HG03025 (cell line): Measurements from ENCODE around the gene KCNQ2.

ENCODE experiments used
- ATAC-seq: cut with Tn5 transposase; IDR thresholded peaks from one replicate; pipeline ENCODE4 v1.9.1; 2021; ENCODE audit warnings: mild to moderate bottlenecking, moderate library complexity; ENCODE audit not compliant: unreplicated experiment, low FRiP score

KCNQ2 gene

DNA sequence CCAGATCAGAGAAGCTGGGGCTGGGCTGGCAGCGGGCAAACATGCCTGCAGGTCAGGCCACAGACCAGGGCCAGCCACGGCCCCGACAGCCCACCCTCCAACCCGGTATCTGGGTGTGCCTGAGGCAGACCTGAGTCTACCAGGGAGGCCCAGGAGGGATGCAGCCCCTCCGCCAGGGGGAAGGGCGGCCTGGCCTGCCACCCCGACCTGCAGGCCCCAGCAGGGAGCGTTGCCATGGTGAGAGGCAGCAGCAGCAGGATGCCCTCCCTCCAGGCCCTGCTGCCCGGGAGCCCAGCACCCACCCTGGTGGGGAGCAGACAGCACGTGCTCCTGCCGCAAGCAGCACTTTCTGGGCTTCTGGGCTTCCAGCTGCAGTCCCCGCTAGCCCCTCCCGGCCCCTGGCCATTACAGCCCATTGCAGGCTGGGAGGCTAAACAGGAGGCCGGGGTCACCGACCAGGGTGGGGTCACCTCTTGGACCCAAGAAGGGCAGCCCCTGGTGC lies 30.3 kb upstream of the KCNQ2 start:
- no peak for ATAC-seq

DNA sequence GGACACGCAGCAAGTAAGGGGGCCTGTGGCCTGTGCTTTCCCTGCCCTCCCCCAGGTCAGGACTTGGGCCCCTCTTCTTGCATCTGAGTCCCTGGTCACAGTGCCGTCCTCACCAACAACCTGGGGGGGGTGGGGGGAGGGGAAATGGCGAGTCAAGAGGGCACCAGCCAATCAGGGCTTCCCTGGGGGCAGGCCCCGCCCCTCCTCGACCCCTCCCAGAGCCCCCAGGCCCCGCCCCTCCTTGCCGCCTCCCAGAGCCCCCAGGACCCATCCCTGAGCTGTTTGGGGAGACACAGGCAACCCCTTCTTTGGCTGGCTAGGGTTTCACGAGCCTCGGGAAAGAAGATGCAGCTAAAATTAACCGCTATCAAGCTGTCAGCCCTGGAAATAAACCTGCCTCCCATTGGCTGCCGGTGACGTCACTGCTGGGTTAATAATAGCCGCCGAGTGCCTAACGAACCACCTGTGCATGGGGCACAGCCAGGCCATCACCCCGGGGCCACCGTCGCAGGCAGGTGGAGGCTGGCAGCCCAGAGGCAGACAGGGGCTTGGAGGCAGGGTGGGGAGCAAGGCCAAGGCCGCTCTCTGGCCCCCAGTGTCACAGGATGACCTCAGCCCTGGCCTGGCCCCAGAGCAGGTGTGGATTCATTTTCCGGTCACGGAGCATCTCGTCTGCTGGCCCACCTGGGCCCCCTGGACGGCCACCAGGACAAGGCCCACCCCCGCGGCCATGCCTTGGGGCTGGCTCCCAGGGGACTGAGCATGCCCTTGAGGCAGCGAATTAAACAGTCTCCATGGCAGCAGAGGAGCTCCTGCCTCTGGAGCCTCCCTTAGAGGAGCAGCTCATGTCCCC lies 29.6 kb upstream of the KCNQ2 start:
- ATAC-seq: no peak

DNA sequence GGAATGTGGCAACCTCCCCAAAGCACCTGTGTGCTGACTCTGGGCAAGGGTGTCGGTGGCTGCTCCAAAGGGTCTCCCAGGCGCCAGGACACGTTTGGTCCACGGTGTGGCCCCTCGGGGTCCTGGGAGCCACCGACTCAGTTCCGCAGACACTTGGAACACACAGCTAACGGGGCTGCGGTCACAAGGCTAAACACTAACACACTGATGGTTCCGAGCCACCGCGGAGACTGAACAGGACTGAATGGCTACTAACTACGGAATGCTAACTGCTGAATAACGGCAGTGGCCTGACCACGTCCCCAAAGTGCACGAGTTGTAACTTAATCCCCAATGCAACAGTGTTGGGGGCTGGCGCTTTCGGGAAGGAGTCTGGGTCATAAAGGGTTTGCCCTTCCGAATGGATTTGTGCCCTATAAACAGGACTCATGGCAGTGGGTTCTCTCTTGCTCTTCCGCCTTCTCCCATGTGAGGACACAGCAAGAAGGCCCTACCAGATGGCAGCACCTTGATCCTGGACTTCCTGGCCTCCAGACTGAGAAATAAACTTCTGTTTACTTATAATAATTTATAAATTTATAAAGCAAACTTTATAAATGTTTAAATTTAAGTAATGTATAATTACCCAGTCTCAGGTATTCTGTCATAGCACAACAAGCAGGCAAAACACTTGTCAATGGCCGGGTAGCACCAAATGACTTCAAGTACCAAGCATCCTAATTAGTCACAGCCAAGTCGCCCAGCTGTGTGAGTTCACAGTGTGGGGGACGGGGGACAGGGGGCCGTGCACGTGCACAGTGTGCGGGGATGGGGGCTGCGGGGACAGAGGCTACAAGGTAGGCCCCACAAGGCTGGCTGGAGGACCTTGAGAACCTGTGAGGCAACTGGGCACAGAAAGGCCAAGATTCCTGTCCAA lies 28.7 kb upstream of the KCNQ2 start:
- no peak for ATAC-seq

DNA sequence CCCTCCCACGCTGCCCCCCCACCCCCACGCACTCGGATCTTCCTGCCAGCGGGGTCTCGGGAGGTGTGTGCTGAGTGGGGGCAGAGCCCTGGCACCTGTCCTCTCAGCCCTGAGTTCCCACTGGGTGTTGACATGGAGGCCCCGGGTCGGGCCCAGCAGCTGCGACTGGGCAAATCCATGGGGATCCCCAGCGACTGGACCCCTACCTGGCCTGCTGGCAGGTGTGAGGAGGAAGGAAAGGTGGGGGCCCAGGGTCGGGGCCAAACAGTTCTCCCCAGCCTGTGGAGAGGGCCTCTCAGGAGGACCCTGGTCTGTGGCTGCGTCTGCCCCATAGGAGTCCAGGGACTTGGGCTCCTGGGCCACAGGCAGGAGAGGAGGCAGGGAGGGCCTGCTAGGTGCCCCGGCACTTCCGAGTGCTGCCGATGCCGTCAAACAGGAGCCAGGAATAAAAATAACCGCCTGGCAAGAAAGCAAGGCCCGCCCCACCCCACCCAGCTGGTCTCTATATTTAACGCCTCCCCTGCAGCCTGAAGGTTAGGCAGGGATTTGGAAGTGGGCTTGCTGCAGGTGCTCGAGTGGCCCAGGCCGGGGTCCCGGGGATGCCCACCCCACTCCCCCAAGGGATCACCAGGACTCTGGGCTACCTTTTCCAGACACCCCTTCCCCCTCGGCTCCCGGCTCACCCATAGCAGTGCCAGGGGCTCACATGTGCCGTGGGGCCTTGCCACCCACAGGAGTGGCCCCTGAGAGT lies 27.9 kb upstream of the KCNQ2 start:
- no peak for ATAC-seq

DNA sequence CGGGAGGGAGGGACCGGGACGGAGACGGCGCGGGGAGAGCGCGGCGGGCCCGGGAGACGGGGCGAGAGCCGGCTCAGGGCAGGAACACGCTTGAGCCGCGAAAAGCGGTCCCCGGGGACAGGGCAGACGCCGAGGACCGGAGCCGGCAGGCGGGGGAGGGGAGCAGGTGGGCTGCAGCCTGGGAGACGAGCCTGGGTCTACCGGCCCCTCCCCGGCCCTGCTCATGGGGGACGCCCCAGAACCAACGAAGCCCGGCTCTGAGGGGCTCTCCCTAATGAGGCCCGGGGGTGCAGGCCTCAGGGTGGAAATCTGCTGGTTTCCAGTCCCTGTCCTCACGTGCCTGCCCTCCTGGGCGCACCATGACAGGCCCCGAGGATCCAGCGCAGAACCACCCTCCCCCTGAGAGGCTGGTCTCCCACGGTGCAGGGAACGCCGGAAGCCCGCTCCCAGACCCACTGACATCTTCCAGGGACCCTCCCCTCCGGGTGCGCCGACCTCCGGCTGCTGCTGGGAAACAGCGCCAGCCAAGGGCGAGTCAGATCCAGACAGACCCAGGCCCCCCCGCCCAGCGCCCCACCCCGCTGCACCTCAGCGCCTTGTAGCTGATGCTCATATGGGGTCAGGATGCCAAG lies 27.0 kb upstream of the KCNQ2 start:
- ATAC-seq: no peak

DNA sequence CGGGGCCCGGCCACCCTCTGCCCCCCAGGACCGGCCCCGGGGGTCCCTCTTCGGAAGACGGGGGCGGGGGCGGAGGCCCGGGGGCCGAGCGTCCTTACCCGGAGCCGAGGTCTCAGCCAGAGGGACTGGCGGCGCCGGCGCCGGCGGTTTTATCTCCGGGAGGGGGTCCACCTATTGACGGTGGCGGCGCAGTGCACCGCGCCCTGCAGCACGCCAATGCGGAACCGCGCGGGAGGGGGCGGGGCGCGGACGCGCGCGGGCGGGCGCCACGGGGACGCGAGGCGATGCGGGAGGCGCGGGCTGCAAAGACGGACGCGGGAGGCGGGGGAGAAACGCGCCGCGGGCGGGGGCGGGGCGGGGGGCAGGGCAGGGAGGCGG lies 26.5 kb upstream of the KCNQ2 start, which contains the start of gene EEF1A2:
TSS of gene EEF1A2 (minus strand) at position 124 of the 378 bp plus-strand sequence. CDS start 1,320 bp downstream, outside the sequence.
- no peak for ATAC-seq

DNA sequence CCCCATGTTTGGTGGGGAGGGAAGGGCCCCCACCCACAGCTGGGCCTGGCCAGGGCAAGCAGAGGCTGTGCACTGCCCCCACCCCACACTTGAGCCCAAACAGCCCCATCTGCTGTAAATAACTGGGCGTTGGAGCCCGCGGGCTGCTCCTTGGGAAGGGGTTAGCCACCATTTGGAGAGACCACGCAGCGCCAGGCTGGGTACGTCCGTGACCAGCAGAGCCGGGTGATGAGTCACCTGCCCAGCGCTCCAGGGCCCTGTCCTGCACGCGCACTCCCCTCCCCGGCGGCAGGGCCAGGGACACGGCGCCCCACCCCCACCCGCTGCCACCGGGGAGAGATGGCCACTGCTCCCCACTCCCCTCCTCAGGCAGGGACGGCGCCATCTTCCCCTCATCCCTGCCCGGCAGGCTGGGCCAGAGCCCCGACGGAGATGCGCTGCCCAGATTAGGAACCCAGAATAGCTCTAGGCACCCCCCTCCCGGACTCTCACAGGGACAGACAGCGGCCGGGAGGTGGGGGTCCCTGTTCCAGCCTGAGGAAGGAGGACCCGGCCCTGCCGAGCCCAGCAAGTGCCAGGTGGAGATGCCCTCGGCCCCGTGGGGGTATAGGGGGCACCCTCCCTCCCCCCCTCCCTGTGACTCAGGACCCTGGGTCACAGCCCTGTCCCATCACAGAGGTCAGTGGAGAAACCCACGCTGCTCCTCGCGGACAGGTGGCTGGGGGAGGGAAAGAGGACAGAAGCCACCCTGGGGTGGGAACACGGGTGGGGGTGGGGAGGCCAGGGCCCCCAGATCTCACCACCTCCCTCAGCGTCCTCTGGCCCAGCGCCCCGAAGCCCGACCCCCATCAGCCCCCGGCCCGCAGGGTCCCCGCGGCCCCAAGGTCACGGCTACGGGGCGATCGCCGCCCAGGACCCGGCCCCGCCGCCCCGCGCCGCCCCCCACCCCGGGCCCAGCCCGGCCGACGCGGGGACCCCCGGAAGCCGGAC lies 25.8 kb upstream of the KCNQ2 start:
- ATAC-seq: no peak

DNA sequence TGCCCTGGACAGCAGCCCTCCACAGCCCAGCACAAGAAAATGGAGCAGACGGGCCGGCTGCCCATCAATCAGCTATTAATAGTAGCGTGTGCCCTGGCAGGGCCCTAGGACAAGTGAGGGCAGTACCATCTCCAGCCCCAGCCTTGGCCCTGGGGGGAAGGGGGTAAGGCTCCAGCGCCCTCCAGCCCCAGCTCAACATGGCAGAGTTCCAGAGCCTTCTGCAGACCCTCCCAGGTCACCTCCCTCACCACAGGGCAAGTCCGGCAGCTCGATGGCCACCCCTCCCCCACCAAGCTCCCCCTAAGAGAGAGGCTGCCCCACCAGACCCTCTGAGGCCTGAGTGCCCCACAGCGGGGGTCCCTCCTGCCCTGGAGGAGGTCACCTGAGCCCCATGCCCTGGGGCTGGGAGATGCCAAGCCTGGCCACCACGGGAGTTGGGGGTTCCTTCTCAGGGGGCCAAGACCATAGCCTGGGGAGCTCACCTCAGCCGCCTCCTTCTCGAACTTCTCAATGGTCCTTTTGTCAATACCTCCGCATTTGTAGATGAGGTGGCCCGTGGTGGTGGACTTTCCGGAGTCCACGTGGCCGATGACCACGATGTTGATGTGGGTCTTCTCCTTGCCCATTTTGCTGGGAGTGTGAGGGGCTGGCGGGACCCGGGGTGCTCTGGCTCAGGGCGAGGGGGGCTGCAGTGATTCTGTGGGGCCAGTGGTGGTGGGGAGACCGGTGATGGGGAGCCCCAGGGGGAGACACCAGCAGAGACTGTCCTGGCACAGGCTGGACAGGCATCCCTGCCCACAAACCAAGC lies 24.9 kb upstream of the KCNQ2 start:
- no peak for ATAC-seq

DNA sequence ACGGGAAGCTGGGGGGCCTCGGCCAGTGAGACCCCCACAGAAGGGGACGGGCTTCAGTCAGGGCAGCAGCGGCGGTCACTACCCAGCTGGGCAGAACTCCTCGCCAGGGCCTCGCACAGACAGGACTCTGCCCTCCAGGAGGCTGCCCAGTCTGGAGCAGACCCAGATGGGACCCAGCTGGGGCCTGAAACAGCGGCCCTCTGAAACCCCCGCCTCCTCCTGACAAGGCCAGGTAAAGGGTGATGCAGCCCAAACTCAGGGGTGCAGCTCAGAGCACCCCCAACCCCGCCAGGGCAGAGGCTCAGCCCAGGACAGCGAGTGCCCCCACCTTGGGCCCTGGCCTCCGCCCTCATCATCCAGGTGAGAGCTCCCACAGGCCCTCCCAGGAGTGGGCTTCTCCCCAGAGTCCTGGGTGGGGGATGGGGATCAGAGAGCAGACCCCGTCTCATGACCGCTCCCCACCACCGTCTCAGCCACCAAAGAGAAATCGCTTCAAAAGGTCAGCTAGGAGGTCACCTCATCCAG lies 24.2 kb upstream of the KCNQ2 start:
- no peak for ATAC-seq

DNA sequence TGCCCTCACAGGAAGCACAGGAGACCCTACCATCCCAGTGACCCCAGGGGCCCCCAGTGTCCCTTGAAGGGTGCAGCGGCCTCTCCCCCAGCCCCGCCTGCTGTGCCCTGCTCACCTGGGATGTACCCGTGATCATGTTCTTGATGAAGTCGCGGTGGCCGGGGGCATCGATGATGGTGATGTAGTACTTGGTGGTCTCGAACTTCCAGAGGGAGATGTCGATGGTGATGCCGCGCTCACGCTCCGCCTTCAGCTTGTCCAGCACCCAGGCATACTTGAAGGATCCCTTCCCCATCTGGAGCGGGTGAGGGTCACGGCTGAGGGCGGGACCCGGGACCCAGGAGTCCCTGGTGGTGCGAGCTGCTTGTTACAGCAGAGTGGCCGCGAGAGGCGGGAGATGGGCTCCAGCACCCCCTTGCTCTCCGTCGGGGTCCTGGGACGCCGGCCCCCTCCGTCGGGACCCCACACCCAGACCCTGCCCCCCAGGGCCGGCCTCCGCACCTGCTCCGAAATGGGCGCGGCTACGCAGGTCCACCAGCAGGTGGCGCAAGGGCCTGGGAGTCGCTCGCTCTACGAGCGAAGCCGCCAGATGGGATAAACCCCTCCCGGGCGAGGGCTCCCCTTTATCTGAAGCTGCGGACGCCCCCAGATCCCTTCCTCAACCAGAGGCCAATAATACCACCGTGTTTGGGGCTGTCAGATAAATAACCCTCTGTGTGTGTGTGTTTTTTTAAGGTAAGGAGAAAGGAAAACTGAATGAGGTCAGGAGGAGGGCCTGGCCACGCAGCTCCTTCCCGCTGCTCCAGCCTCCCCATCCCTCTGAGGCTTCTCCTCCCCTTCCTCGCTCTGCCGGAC lies 23.5 kb upstream of the KCNQ2 start:
- no peak for ATAC-seq

DNA sequence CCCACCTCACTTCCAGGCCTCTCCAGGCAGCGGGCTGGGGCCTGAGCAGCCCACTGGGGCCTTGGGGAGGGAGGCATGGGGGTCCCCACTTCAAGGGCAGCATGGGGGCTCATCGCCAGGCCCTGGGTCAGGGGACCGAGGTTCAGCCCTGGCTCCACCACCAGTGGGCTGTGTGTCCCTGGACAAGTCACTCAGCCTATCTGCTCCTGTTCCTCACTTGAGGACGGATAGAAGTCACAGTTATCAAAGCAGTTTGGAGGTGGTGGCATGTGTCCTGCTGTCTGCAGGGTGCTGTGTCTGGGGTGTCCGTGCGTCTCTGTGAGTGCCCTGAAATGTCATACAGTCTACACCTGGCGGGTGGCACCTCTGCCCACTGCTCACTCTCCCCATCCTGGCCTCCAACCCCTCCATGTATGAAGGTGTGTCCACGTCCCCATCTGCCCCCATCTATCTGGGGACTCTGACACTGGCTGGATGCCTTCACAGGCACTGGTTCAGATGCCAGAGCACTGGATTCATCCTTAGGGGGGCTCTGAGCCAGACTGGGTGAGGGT lies 22.8 kb upstream of the KCNQ2 start:
- ATAC-seq: no peak

DNA sequence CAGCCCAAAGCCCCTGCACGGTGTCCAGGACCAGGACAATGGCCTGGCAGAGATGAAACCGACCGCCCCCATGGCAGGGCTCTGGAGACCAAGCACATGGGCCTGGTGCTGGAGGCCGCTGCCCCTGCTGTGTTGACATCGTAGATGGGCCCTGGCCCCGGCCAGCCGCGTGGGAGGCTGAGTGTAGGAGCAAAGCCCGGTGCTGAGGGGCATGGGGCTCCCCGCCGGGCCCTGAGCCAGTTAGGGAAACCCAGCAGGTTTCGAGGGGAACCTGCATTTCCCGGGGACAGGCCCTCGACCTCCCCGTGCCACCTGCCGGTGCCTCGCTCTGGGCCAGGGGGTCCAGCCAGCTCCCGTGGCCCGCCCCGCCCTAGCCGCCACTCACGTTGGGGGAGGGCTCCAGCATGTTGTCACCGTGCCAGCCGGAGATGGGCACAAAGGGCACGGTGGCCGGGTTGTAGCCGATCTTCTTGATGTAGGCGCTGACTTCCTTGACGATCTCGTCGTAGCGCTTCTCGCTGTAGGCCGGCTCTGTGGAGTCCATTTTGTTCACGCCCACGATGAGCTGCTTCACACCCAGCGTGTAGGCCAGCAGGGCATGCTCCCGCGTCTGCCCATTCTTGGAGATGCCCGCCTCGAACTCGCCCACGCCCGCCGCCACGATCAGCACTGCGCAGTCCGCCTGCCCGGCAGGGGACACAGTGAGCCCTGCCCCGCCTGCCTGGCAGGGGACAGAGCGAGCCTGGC lies 22.1 kb upstream of the KCNQ2 start:
- no peak for ATAC-seq

DNA sequence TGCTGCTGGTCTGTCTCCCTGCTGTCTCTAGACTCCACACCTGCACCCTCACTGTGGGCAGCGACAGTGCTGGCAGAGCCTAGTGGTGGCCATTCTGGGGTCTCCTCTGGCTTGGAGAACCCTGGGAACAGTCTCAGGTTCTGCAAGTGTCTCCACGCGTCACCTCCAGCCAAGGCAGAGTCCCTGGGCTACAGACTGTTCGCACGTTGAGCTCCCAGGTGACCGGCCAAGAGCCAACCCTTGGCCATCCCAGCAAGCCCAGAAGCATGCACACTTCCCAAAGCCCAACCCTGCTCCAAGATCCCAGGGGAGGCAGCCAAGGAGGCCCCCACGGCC lies 21.6 kb upstream of the KCNQ2 start:
- no peak for ATAC-seq

DNA sequence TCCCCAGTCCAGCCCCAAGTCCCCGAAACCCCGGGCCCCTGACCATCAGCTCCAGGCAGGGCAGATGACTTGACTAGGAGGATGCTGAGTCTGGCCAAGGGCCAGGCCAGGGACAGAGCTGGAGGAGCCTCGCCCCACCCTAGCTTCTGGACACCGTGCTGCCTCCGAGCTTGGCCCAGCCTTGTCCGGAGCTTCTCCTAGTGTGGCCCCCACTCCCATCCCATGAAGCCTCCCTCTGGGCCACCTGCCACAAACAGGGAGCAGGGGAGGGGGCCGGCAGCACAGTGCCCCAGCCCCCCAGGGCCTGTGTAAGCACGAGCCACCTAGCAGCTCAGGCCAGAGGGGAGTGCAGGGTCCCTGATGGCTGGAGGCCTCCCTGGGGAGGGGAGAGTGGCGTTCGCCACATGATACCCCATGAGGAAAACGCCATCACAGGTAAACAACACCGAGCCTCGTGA lies 21.1 kb upstream of the KCNQ2 start:
- ATAC-seq: no peak

DNA sequence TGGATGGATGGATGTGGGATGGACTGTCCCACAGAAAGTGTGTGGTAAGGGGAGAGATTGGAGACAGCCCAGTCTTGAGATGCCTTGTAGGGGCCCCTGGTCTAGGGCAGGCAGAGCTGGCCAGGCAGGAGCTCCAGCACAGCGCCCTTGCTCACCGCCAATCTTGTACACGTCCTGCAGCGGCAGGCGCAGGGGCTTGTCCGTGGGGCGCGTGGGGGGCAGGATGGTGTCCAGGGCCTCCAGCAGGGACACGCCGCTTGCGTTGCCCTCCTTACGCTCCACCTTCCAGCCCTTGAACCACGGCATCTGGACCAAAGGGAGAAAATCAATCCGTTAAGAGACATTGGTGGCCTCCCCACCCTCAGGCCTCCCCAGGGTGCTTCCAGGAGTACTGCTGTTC lies 20.5 kb upstream of the KCNQ2 start:
- no peak for ATAC-seq

DNA sequence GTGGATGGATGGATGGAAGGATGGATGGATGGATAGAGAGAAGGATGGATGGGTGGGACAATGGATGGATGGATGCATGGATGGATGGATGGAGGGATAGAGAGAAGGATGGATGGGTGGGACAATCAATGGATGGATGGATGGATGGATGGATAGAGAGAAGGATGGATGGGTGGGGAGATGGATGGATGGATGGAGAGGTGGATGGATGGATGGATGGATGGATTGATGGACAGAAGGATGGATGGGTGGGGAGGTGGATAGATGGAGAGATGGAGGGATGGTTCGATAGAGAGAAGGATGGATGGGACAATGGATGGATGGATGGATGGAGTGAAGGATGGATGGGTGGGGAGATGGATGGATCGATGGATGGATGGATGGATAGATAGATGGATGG lies 20.1 kb upstream of the KCNQ2 start:
- no peak for ATAC-seq
